ENCODE measurements around the gene MATN3. TPM values are rescaled to one million over a fixed set of nuclear protein-coding genes. Genes with fewer than 3 reads are reported as not detected.

MATN3 gene
- total RNA-seq, 2 experiments from 2014 or later, result not detected

DNA sequence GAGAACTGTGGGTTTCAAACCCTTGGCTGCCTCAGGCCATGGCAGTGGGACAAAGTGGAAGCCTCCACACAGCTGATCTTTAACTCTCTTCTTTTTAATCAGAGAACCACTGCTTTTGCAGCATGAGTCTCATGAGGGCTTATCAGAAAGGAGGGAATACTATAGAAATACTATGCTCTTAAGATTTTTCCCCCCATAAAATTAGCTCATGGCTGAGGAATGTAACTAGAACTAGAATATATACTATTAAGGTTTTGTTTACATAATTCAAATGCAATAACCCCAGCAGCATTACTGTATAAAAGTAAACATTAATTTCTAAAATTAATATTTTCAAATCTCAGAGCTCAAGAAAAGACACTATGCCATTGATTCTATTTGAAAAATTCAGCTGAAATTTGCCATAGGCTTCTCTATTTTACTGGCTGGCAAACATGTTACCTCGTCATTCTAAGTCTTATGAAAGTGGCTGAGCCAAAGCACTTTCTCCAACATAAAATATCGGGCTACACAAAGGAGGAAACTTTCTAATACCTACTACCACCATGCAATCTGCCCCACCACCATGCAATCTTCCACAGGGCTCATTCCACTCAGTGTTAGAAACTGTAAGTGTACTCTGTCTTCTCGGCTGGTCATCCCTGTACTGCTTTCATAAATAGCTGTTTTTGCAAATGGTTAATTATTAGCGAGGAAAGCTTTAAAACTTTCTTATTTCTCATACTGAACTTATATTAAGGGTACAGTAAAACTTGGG, 65.1 kb downstream of the MATN3 start:
- no peak overlapping the region for H3K4me3 Mint-ChIP-seq
- no peak overlapping the region for H3K27ac Mint-ChIP-seq
- no peaks in the 10 kb centered on the region for H3K9me3 Mint-ChIP-seq
- no peak for DNase-seq
- CTCF ChIA-PET, result no interaction called here
- peaks cover 6% of the 10 kb centered on the region for H3K36me3 Mint-ChIP-seq (ENCODE audit: low read depth)
- intact Hi-C loops (cut with micrococcal nuclease), result no loop called here
- H3K4me1 Mint-ChIP-seq (ENCODE audit: low read depth), result no peaks in the 10 kb centered on the region
- H3K27me3 Mint-ChIP-seq (ENCODE audit: low read depth), result no peaks in the 10 kb centered on the region

DNA sequence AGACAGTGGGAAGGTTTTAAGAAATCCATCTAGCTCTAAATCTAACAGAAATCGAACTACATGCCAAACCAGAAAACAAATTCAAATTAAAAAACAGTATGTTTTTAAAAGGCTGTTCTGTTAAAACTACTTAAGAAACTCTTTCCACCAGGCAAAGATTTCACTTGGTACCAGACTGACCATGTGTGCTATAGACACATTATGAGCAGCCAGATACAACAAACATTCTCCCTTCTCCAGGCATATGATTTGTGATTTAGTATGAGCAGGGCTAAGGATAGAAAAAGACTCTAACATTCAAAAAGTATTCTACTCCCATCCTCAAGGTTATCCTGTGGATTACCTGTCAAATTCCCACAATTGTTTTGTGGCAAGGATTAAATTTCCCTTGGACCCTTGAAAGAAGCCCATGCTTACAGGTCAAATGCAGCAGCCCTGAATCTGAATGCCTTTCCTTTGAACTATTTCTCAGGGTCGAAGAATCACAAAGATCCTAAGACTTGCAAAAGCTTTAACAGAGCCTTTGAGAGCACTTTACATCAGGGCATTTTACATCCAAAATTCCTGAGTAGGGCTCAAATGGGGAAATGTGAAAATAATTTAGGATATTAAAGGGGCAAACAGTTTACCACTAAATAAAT, 68.1 kb downstream of the MATN3 start:
- Mint-ChIP-seq H3K9me3 (no peaks in the 10 kb centered on the region), H3K27ac (no peak overlapping the region), H3K27me3 (ENCODE audit: low read depth) (no peaks in the 10 kb centered on the region), H3K4me3 (no peak overlapping the region), H3K36me3 (ENCODE audit: low read depth) (peaks cover 11% of the 10 kb centered on the region), H3K4me1 (ENCODE audit: low read depth) (no peaks in the 10 kb centered on the region)
- CTCF ChIA-PET, result interaction anchor here (0.9 to 1.4 kb wide), 2 partner anchors 11 to 80 kb away, joined by 3 read pairs; no protein-coding TSS in a partner anchor
- intact Hi-C loops (cut with micrococcal nuclease), result no loop called here
- DNase-seq, result no peak

- Mint-ChIP-seq H3K4me3 (no peak overlapping the region), H3K9me3 (no peaks in the 10 kb centered on the region), H3K27ac (no peak overlapping the region), H3K27me3 (ENCODE audit: low read depth) (no peaks in the 10 kb centered on the region), H3K4me1 (ENCODE audit: low read depth) (no peaks in the 10 kb centered on the region), H3K36me3 (ENCODE audit: low read depth) (peaks cover 14% of the 10 kb centered on the region)
- CTCF ChIA-PET, result interaction anchor here (1.3 kb wide), 1 partner anchor 10 kb away, joined by 4 read pairs; no protein-coding TSS in a partner anchor
- intact Hi-C loops (cut with micrococcal nuclease), result no loop called here
- DNase-seq, result no peak
Observed at GRCh38 chr2:19943189-19943588, 69.3 kb downstream of the MATN3 start.

DNA sequence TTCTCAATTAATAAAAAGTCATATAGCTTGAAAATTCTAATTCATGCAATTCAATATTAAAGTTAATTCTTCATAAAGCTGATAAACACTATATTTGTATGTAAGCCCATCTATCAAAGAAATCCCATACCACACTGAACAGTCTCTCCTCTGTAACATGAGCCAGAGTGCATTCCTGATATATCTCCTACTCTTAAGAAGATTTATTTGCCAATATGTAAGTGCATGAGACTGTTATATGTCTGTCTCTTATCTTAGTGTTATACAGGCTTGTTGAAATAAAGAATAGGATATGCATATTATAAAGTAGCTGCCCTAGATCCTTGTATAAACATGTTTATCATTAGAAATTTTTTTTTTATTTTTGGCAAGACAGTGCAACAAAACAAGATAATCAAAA, 70.3 kb downstream of the MATN3 start:
- CTCF ChIA-PET, result interaction anchor here (1.3 kb wide), 2 partner anchors 9 to 14 kb away, joined by 4 to 6 read pairs; no protein-coding TSS in a partner anchor
- peaks cover 19% of the 10 kb centered on the region for H3K36me3 Mint-ChIP-seq (ENCODE audit: low read depth)
- H3K4me1 Mint-ChIP-seq (ENCODE audit: low read depth), result no peaks in the 10 kb centered on the region
- no peaks in the 10 kb centered on the region for H3K27me3 Mint-ChIP-seq (ENCODE audit: low read depth)
- DNase-seq, result no peak
- intact Hi-C loops (cut with micrococcal nuclease), result no loop called here
- H3K9me3 Mint-ChIP-seq, result no peaks in the 10 kb centered on the region
- no peak overlapping the region for H3K4me3 Mint-ChIP-seq
- no peak overlapping the region for H3K27ac Mint-ChIP-seq

Other genes with a start within 250 kb of the MATN3 start
- gene TTC32, start 110.7 kb downstream of the MATN3 start, total RNA-seq, result 10 to 100 TPM; 17.0 to 19.4 TPM
- 1 to 10 TPM; 4.3 to 4.4 TPM for gene WDR35, start 22.6 kb downstream of the MATN3 start, total RNA-seq
- gene LAPTM4A, start 39.0 kb upstream of the MATN3 start, total RNA-seq, result 10 to 100 TPM; 23.4 to 24.4 TPM
- gene SDC1, start 212.5 kb upstream of the MATN3 start, total RNA-seq, result under 1 TPM; 0.67 TPM

Measured in activated naive CD4-positive, alpha-beta T cell treated with anti-CD3 and anti-CD28 coated beads for 36 hours (primary cell).